CD14-positive monocyte (primary cell): ENCODE data around the gene FAF1. TPM values are rescaled to one million over a fixed set of nuclear protein-coding genes. Genes with fewer than 3 reads are reported as not detected.
"Not testable (repeated sequence)": the region's sequence is repeated elsewhere in the genome, so short reads cannot be mapped to it uniquely, and the experiment has no call there.

Source experiments
- DNase-seq, 3 donors: peaks; one replicate each; pipeline ENCODE4 v3.0.0-alpha.2; 2011 to 2022
- H2AFZ ChIP-seq: 2 replicates; pipeline ENCODE4 v1.6.0; 2012; ENCODE audit warnings: mild to moderate bottlenecking, low read depth, low read length, inconsistent platforms; ENCODE audit not compliant: insufficient read depth, poor library complexity, severe bottlenecking
- H3K27ac ChIP-seq, 2 donors: 1 replicate in 1 of 2; 2 replicates in 1 of 2; pipeline ENCODE4 v1.5.1; 2012 to 2013; ENCODE audit warnings: low read length in 2 of 2, control low read depth in 1 of 2, inconsistent platforms in 1 of 2, low read depth in 1 of 2, mild to moderate bottlenecking in 1 of 2
- H3K27me3 ChIP-seq, 2 donors: one replicate each; pipeline versions ENCODE4 v1.6.0 to v1.6.1; 2011 to 2013; ENCODE audit warnings: low read length in 2 of 2; ENCODE audit not compliant: control insufficient read depth in 2 of 2, insufficient read depth in 2 of 2
- H3K36me3 ChIP-seq, 2 donors: replicated peaks in 1 of 2; 1 replicate in 1 of 2; 2 replicates in 1 of 2; pipeline versions ENCODE4 v1.5.1 to v1.6.1; 2012 to 2013; ENCODE audit warnings: low read length in 2 of 2, control low read depth in 1 of 2, inconsistent platforms in 1 of 2, mild to moderate bottlenecking in 1 of 2; ENCODE audit not compliant: insufficient read depth in 2 of 2, control insufficient read depth in 1 of 2
- H3K4me1 ChIP-seq, 2 donors: 1 replicate in 1 of 2; 2 replicates in 1 of 2; pipeline versions ENCODE4 v1.5.1 to v1.6.1; 2012 to 2013; ENCODE audit warnings: low read length in 2 of 2, control low read depth in 1 of 2, inconsistent platforms in 1 of 2, mild to moderate bottlenecking in 1 of 2, moderate library complexity in 1 of 2; ENCODE audit not compliant: insufficient read depth in 2 of 2, control insufficient read depth in 1 of 2
- H3K4me2 ChIP-seq: replicated peaks from 2 replicates; pipeline ENCODE3; 2012; ENCODE audit warnings: low read length, moderate library complexity, mild to moderate bottlenecking; ENCODE audit not compliant: poor library complexity, severe bottlenecking; ENCODE audit errors: extremely low read depth
- H3K4me3 ChIP-seq, 3 experiments: fragments of 200-600 bp in 1 of 3; sonication (generic) in 1 of 3; replicated peaks in 1 of 3; 1 replicate in 2 of 3; 2 replicates in 1 of 3; pipeline ENCODE4 v1.5.1; 2011 to 2013; ENCODE audit warnings: low read length in 3 of 3, mild to moderate bottlenecking in 3 of 3, control low read depth in 2 of 3, low read depth in 2 of 3, inconsistent platforms in 1 of 3, moderate library complexity in 1 of 3
- H3K79me2 ChIP-seq: 2 replicates; pipeline ENCODE4 v1.6.0; 2012; ENCODE audit warnings: mild to moderate bottlenecking, control low read depth, inconsistent platforms, low read length, moderate library complexity; ENCODE audit not compliant: insufficient read depth
- H3K9ac ChIP-seq: 2 replicates; pipeline ENCODE4 v1.6.0; 2017; ENCODE audit warnings: low read length, mild to moderate bottlenecking; ENCODE audit not compliant: insufficient read depth, poor library complexity, severe bottlenecking
- H3K9me3 ChIP-seq, 2 donors: replicated peaks in 1 of 2; 1 replicate in 1 of 2; 2 replicates in 1 of 2; pipeline versions ENCODE4 v1.5.1 to v1.6.1; 2012 to 2013; ENCODE audit warnings: low read length in 2 of 2, control low read depth in 1 of 2; ENCODE audit not compliant: control insufficient read depth in 1 of 2, insufficient read depth in 1 of 2
- H4K20me1 ChIP-seq: 2 replicates; pipeline ENCODE4 v1.6.0; 2012; ENCODE audit warnings: mild to moderate bottlenecking, low read length, control low read depth, moderate library complexity; ENCODE audit not compliant: insufficient read depth
- H3K27ac Mint-ChIP-seq, 7 donors: one replicate each; pipeline ENCODE4 v1.8.0; 2020; ENCODE audit warnings: mild to moderate bottlenecking in 7 of 7, mixed read lengths in 7 of 7, moderate library complexity in 6 of 7, inconsistent platforms in 2 of 7
- H3K27me3 Mint-ChIP-seq, 3 donors: one replicate each; pipeline ENCODE4 v1.8.0; 2021 to 2022; ENCODE audit warnings: low read depth in 3 of 3, mild to moderate bottlenecking in 3 of 3, mixed read lengths in 3 of 3, moderate library complexity in 3 of 3, inconsistent platforms in 1 of 3
- H3K36me3 Mint-ChIP-seq, 2 donors: one replicate each; pipeline ENCODE4 v1.8.0; 2020; ENCODE audit warnings: mixed read lengths in 2 of 2, inconsistent platforms in 1 of 2, mild to moderate bottlenecking in 1 of 2
- H3K4me1 Mint-ChIP-seq: one replicate; pipeline ENCODE4 v1.8.0; 2020; ENCODE audit warnings: mild to moderate bottlenecking, mixed read lengths
- H3K4me3 Mint-ChIP-seq, 2 donors: one replicate each; pipeline ENCODE4 v1.8.0; 2020; ENCODE audit warnings: mild to moderate bottlenecking in 2 of 2, mixed read lengths in 2 of 2, moderate library complexity in 1 of 2
- H3K9me3 Mint-ChIP-seq, 7 donors: one replicate each; pipeline ENCODE4 v1.8.0; 2020 to 2022; ENCODE audit warnings: mixed read lengths in 7 of 7, mild to moderate bottlenecking in 6 of 7, moderate library complexity in 6 of 7, inconsistent platforms in 2 of 7
- WGBS: methylation state at CpG from one replicate; pipeline ENCODE4 v1.1.5; 2013; ENCODE audit warnings: missing lambda C conversion rate; ENCODE audit not compliant: insufficient coverage; 5-methylcytosine and 5-hydroxymethylcytosine counted together
- intact Hi-C, 2 donors: fragments of 100-400 bp; cut with micrococcal nuclease; formaldehyde crosslinking; loops; one replicate each; pipeline versions ENCODE4 v1.15.0 to v1.15.1; 2023
- polyA plus RNA-seq, 3 donors: library from polyadenylated mRNA; depleted of rRNA in 1 of 3; unstranded in 2 of 3; stranded (reverse) in 1 of 3; fragments of 300-500 nt in 2 of 3; fragments of >200 nt in 1 of 3; fragmentation: Illumina TruSeq in 2 of 3; gene quantifications; 1 replicate in 2 of 3; 2 replicates in 1 of 3; pipeline ENCODE4 v1.2.3, GENCODE V29; 2012 to 2021
- TF ChIP-seq, protein P1 (sequence below): fragments of 200-600 bp; IDR thresholded peaks from one replicate; pipeline ENCODE4 v1.8.0; 2022; ENCODE audit warnings: antibody characterized with exemption, mild to moderate bottlenecking

Gene FAF1
- polyA plus RNA-seq, 3 donors, result 11.4 to 29.6 (median 16.9) TPM

DNA sequence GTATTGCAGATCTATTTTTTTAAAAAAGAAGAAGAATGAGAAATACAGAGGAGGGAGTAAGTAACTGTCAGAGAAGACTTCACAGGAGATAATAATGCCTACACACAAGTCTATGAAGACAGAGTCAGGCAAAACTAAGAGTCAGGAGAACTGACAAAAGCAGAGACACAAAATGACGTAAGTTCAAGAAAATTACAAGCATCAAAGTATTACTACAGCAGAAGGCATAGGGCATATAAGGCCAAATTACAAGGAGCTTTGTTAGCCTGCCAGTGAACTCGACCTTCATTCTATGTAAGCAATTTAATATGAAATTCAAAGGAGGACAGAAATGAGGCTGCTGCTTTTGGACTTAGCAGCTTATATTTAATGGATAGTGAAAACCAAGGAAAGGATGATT, 23.7 kb downstream of the FAF1 start:
- TF ChIP-seq, protein P1, sequence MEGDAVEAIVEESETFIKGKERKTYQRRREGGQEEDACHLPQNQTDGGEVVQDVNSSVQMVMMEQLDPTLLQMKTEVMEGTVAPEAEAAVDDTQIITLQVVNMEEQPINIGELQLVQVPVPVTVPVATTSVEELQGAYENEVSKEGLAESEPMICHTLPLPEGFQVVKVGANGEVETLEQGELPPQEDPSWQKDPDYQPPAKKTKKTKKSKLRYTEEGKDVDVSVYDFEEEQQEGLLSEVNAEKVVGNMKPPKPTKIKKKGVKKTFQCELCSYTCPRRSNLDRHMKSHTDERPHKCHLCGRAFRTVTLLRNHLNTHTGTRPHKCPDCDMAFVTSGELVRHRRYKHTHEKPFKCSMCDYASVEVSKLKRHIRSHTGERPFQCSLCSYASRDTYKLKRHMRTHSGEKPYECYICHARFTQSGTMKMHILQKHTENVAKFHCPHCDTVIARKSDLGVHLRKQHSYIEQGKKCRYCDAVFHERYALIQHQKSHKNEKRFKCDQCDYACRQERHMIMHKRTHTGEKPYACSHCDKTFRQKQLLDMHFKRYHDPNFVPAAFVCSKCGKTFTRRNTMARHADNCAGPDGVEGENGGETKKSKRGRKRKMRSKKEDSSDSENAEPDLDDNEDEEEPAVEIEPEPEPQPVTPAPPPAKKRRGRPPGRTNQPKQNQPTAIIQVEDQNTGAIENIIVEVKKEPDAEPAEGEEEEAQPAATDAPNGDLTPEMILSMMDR, result no peak
- H3K36me3 ChIP-seq, result no peaks in the 10 kb centered on the region
- H3K9me3 ChIP-seq, result no peaks in the 10 kb centered on the region
- Mint-ChIP-seq H3K27me3 (no peaks in the 10 kb centered on the region), H3K4me1 (peaks cover 2% of the 10 kb centered on the region), H3K4me3 (no peak overlapping the region), H3K36me3 (peaks cover 10 to 12% of the 10 kb centered on the region in 2 donors), H3K27ac (no peak overlapping the region), H3K9me3 (peaks cover 0 to 10% (median 3%) of the 10 kb centered on the region in 7 donors)
- intact Hi-C loops, result no loop called here
- DNase-seq, result no peak
- H3K79me2 ChIP-seq, result peaks cover 76% of the 10 kb centered on the region
- H2AFZ ChIP-seq, result no peak overlapping the region
- no peak overlapping the region for H3K27ac ChIP-seq
- no peak overlapping the region for H3K4me3 ChIP-seq
- no peak overlapping the region for H3K4me2 ChIP-seq
- peaks cover 4% of the 10 kb centered on the region for H4K20me1 ChIP-seq
- H3K9ac ChIP-seq, result no peak overlapping the region
- WGBS, result 100% methylated on average over 1 of the region's 2 CpGs
- no peaks in the 10 kb centered on the region for H3K27me3 ChIP-seq
- no peaks in the 10 kb centered on the region for H3K4me1 ChIP-seq

DNA sequence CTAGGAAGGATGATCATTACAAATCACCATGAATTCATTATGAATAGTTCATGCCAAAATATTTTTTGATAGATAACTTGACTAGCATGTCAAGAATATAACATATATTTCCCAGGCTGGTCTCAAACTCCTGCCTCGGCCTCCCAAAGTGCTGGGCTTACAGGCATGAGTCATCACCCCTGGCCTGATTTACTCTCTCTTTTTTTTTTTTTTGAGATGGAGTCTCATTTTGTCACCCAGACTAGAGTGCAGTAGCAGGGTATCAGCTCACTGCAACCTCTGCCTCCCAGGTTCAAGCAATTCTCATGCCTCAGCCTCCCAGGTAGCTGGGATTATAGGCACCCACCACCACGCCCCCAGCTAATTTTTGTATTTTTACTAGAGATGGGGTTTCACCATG, 24.8 kb downstream of the FAF1 start:
- H3K9me3 Mint-ChIP-seq, result peaks cover 0 to 11% (median 3%) of the 10 kb centered on the region in 7 donors
- intact Hi-C loops, DNase-seq, H3K9ac ChIP-seq, H3K27me3 Mint-ChIP-seq, H3K4me1 Mint-ChIP-seq, H3K27me3 ChIP-seq, H3K27ac Mint-ChIP-seq, H4K20me1 ChIP-seq, H3K9me3 ChIP-seq, H3K4me3 ChIP-seq, H3K4me1 ChIP-seq, H3K4me2 ChIP-seq, H2AFZ ChIP-seq, H3K27ac ChIP-seq, H3K36me3 ChIP-seq, H3K4me3 Mint-ChIP-seq: not testable (repeated sequence)
- peaks cover 10 to 12% of the 10 kb centered on the region in 2 donors for H3K36me3 Mint-ChIP-seq
- WGBS, result 80% methylated on average over 1 of the region's 2 CpGs
- H3K79me2 ChIP-seq, result peaks cover 66% of the 10 kb centered on the region
